HG02870 (cell line): Measurements from ENCODE around the gene SGK1.
"Not testable (repeated sequence)": the region's sequence is repeated elsewhere in the genome, so short reads cannot be mapped to it uniquely, and the experiment has no call there.

Source experiments
- ATAC-seq: cut with Tn5 transposase; IDR thresholded peaks from one replicate; pipeline ENCODE4 v1.9.1; 2021; ENCODE audit warnings: mild to moderate bottlenecking, moderate library complexity; ENCODE audit not compliant: unreplicated experiment

SGK1 gene

GRCh38 chr6:134328138-134328537 lies 10.2 kb upstream of the SGK1 start:
- ATAC-seq: no peak

GRCh38 chr6:134326192-134326591 lies 8.3 kb upstream of the SGK1 start:
- not testable (repeated sequence) for ATAC-seq

DNA sequence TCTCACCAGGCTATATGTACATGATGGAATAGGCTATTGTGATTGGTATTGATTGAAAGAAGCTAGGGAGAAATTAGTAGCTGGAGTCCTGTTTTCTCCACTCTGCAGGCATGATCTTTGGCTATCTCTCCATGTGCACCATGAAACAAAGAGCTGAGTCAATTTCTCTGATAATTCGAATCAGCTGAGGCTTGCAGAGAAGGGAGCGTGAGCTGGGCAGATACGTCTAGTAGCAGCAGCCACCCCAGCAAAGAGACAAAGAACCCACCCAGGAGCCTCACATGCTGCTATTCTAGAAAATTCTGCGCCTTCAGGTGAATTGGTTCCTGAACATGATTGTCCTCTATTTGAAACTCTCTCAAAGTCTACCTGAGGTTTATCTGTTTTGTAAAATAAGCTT lies 6.9 kb upstream of the SGK1 start:
- no peak for ATAC-seq

- ATAC-seq: no peak
These were observed 6.2 kb upstream of the SGK1 start for GRCh38 chr6:134324141-134324540.

DNA sequence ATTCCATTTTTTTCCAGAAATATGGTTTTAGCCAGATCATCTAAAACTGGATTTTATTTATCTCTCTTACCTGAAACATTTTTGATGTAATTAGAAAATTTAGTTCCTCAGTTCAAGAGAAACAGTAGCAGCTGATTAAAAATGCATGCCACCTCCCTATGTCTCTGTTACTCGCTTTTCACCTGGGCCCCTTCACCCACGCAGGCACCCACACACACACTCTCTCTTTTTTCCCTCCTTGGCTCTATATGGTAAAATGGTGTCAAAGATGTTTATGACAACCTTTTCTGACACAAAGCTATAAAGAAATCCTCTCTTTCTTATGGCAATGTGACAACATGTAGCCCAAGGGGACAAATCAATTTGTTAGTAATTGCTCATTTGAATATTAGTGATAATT lies 5.8 kb upstream of the SGK1 start:
- ATAC-seq: no peak

GRCh38 chr6:134323294-134323693 lies 5.4 kb upstream of the SGK1 start:
- ATAC-seq: no peak

DNA sequence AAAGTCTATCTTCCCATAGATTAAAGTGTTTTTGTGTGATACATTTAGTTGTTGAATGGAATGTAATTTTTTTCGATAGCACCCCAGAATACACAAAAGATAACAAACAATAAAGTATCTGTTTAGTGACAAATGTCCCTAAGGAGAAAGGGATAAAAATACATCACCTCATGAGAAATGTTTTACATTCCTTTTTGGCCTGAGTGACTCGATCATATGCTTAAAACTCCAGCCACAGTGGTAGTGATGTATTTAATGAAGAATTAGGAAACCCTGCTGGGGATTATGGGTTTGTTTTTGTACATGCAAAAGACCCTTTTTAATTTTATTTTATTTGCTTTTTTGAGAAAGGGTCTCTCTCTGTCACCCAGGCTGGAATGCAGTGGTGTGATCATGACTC lies 4.3 kb upstream of the SGK1 start:
- no peak for ATAC-seq

GRCh38 chr6:134321246-134321645 lies 3.3 kb upstream of the SGK1 start:
- no peak for ATAC-seq

- ATAC-seq: not testable (repeated sequence)
These were observed 1.8 kb upstream of the SGK1 start for GRCh38 chr6:134319686-134320085.

- no peak for ATAC-seq
These were observed 1.0 kb upstream of the SGK1 start for GRCh38 chr6:134318974-134319281.

DNA sequence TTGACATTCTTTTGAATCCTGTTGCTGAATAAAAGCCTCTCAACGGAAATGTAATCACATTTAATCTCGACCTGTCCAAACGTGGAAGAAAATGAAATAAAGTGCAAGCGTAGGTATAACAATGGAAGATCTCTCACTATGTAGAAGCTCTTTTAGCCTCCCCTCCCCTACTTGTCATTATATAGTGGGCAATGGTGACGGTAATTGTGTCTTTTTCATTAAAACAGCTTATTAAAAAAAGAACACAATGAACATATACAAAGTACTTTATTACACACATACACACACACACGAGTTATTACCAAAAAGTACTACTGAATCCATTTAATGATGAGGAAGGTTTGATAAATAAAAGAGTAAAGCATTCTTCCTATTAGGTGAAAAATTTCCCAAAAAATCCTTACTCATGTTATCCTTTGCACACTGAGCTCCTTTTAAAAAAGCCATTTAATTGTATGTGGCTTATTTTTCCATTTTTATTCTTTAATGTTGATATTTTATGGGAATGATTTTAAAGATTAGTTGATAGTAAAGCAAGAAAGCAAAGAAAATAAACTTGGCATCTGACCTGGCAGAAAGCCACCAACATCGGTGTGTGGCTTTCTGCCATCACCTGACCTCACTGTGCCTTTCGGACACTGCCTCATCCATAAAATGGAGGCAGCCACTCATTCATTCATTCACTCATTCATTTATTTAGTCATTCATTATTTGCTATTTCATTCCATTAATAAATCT lies 493 bp upstream of the SGK1 start:
- ATAC-seq: no peak

- ATAC-seq: no peak
These were observed 1.0 kb downstream of the SGK1 start for GRCh38 chr6:134316733-134317431.

DNA sequence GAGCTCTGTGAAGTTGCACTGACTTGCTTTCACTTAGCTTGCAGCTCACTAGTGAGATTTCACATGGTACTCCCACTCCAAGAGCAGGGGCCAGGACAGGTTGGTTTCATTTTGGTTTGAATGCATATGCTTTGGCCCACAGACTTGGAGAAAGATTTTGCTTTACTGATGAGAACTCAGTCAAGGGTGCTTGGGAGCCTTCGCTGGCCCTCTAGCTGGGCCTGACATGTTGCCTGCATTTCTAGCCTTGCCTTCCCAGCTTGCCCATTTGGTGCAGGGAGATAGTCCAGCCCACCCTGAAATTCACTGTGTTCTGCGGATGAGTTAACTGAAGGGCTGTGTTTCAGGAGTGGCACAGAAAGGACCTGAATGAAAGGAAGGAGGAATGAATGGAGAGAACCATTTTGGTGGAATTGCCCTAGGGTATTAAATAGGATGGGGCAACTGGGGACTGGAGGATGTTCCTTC lies 1.9 kb downstream of the SGK1 start:
- no peak for ATAC-seq

GRCh38 chr6:134315189-134315588 lies 2.7 kb downstream of the SGK1 start:
- ATAC-seq: no peak

- no peak for ATAC-seq
These were observed 3.7 kb downstream of the SGK1 start for GRCh38 chr6:134314006-134314821.

- ATAC-seq: no peak
These were observed 5.8 kb downstream of the SGK1 start for GRCh38 chr6:134312038-134312660.

DNA sequence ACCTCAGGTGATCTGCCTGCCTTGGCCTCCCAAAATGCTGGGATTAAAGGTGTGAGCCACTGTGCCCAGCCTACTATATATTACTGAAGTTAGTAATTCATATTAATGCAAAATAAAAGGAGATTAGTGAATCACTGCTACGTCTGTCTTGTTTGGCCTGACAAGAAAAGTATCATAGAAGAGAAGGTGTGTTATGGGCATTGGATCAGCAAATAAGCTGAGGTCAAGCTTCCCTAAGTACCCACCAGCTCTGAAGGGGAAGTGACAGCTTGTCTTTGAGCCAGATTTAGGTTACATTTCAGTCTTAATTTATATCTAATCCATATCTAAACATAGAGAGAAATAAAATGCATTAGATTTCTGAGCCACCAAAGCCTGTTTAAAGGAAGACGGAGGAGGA lies 7.1 kb downstream of the SGK1 start:
- ATAC-seq: no peak

GRCh38 chr6:134309983-134310605 lies 7.8 kb downstream of the SGK1 start:
- ATAC-seq: no peak

DNA sequence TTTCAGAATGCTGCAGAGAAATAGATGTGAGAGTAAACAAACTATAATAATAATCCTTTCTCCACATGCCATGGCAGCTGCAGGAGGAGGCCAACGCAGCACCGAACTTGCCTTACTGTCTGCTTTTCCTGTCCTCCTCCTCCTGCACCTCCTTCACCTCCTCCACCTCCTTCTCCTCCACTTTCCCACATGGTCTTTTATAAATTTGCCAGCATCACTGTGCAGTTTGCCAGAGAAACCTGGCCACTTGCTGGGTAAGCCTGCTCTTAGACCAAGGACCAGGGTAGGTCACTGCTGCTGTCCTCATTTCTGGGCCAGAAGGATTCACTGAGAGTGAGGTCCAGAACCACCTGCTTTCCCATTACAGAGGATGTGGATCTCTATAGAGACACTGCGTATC lies 8.7 kb downstream of the SGK1 start:
- no peak for ATAC-seq

DNA sequence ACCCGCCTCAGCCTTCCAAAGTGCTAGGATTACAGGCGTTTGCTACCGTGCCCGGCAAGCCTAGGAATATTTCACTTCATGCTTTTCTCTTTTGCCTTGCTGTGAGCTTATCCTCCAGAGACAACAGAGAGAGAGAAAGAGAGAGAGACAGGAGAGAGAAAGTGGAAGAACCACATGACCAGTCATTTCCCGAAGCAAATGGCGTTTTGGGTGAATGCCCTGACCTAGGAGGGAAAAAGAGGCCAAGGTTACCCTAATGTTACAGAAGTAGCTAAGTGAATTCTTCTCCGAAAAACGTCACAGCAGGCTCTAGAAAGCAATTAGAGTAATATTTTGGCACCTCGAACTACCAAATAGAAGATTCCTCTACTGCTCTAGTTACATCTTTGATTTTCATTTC lies 9.1 kb downstream of the SGK1 start:
- no peak for ATAC-seq

- no peak for ATAC-seq
These were observed 10.0 kb downstream of the SGK1 start for GRCh38 chr6:134307870-134308269.
